Measurements from ENCODE around the gene SLC4A11. TPM values are rescaled to one million over a fixed set of nuclear protein-coding genes. Genes with fewer than 3 reads are reported as not detected.
"Not testable (repeated sequence)": the region's sequence is repeated elsewhere in the genome, so short reads cannot be mapped to it uniquely, and the experiment has no call there.

Gene SLC4A11
- polyA plus RNA-seq, 1 donor from 2014 or later, result 0.19 TPM

- Histone ChIP-seq H3K36me3 (ENCODE audit: insufficient read depth, low read length) (no peaks in the 10 kb centered on the region), H3K79me2 (replicated peaks; ENCODE audit: insufficient read depth, low read length) (no peaks in the 10 kb centered on the region), H3K4me2 (ENCODE audit: low read length) (no peak overlapping the region), H4K20me1 (ENCODE audit: insufficient read depth) (no peaks in the 10 kb centered on the region), H3K9me2 (ENCODE audit: insufficient read depth, low read length) (no peaks in the 10 kb centered on the region), H3K9ac (ENCODE audit: low read length) (no peak overlapping the region), H3K9me3 (ENCODE audit: low read length) (no peaks in the 10 kb centered on the region), H3K4me3 (ENCODE audit: low read length) (no peak overlapping the region), H3F3A (ENCODE audit: insufficient read depth, low read length, poor library complexity, severe bottlenecking) (no peaks in the 10 kb centered on the region), H2AFZ (ENCODE audit: low read depth, low read length) (no peak overlapping the region), H3K27ac (ENCODE audit: low read length) (no peak overlapping the region), H3K27me3 (ENCODE audit: insufficient read depth, low read depth, low read length) (no peaks in the 10 kb centered on the region)
- TF ChIP-seq RAD21 (conservative IDR thresholded peaks at IDR 0.05) (no peak), CTCF (IDR thresholded peaks at IDR 0.05; ENCODE audit: poor library complexity, severe bottlenecking) (peak; percentile 56), EZH2 (IDR thresholded peaks at IDR 0.05; ENCODE audit: borderline replicate concordance, insufficient read depth, low read length, poor library complexity, severe bottlenecking) (no peak), REST (IDR thresholded peaks at IDR 0.05; ENCODE audit: borderline replicate concordance) (no peak), POLR2AphosphoS5 (IDR thresholded peaks at IDR 0.05) (no peak), TAF1 (IDR thresholded peaks at IDR 0.05; ENCODE audit: low read depth) (no peak), MXI1 (conservative IDR thresholded peaks at IDR 0.05; ENCODE audit: poor library complexity, severe bottlenecking) (no peak), SMC3 (conservative IDR thresholded peaks at IDR 0.05; ENCODE audit: poor library complexity) (peak; percentile 34), EP300 (conservative IDR thresholded peaks at IDR 0.05; ENCODE audit: poor library complexity, severe bottlenecking) (no peak)
Measured at GRCh38 chr20:3218307-3218988, 20.5 kb downstream of the SLC4A11 start.

- not testable (repeated sequence) for H3K9me3 ChIP-seq (ENCODE audit: low read length); H4K20me1 ChIP-seq (ENCODE audit: insufficient read depth); H3F3A ChIP-seq (ENCODE audit: insufficient read depth, low read length, poor library complexity, severe bottlenecking); H3K27ac ChIP-seq (ENCODE audit: low read length); H3K27me3 ChIP-seq (ENCODE audit: insufficient read depth, low read depth, low read length); H2AFZ ChIP-seq (ENCODE audit: low read depth, low read length); H3K79me2 ChIP-seq (replicated peaks; ENCODE audit: insufficient read depth, low read length); H3K4me3 ChIP-seq (ENCODE audit: low read length); H3K36me3 ChIP-seq (ENCODE audit: insufficient read depth, low read length); H3K9me2 ChIP-seq (ENCODE audit: insufficient read depth, low read length); H3K9ac ChIP-seq (ENCODE audit: low read length); H3K4me2 ChIP-seq (ENCODE audit: low read length)
Measured at GRCh38 chr20:3215359-3215917, 23.6 kb downstream of the SLC4A11 start.
